IPS DF 6.9 (cell line): ENCODE results near the gene POLE3.

Source experiments
- DNase-seq: peaks from one replicate; pipeline ENCODE4 v3.0.0-alpha.2; 2013; ENCODE audit warnings: low read depth, low spot score
- H3K27ac ChIP-seq: one replicate; pipeline ENCODE4 v1.5.1; 2013; ENCODE audit warnings: low read length, control low read depth
- H3K27me3 ChIP-seq: 2 replicates; pipeline ENCODE4 v1.6.1; 2013; ENCODE audit warnings: mild to moderate bottlenecking, low read length; ENCODE audit not compliant: control insufficient read depth, insufficient read depth
- H3K36me3 ChIP-seq: 2 replicates; pipeline ENCODE4 v1.6.1; 2013; ENCODE audit warnings: low read length; ENCODE audit not compliant: control insufficient read depth, insufficient read depth
- H3K4me1 ChIP-seq: 2 replicates; pipeline ENCODE4 v1.6.1; 2013; ENCODE audit warnings: low read length; ENCODE audit not compliant: control insufficient read depth, insufficient read depth
- H3K4me3 ChIP-seq: 2 replicates; pipeline ENCODE4 v1.5.1; 2013; ENCODE audit warnings: mild to moderate bottlenecking, low read length
- H3K9me3 ChIP-seq: 2 replicates; pipeline ENCODE4 v1.6.1; 2013; ENCODE audit warnings: low read length, inconsistent platforms; ENCODE audit not compliant: control insufficient read depth, insufficient read depth
- WGBS: extraction: QIAGEN DNeasy Blood & Tissue Kit; methylation state at CpG from one replicate; pipeline ENCODE4 v1.1.7; 2013; ENCODE audit warnings: mixed read lengths, missing lambda C conversion rate; ENCODE audit not compliant: insufficient read length, insufficient coverage; 5-methylcytosine and 5-hydroxymethylcytosine counted together

POLE3 gene

DNA sequence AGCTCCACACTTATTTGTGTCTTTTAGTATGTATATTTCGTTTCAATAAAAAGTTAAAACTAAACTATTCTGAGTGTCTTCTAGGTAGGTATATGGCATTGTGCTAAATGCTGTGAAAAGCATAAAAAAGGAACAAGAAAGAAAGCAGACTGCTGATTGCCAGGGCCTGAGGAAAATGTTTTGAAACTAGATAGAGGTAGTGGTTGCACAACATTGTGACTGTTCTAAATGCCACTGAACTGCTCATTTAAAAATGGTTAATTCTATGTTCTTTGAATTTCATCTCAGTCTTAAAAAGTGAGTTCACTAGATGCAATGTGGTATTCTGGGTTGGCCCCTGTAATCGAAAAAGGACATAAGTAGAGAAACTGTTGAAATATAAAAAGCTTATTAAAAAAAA is 6.8 kb downstream of the POLE3 start:
- Histone ChIP-seq H3K27ac (no peak overlapping the region), H3K27me3 (no peaks in the 10 kb centered on the region), H3K9me3 (no peaks in the 10 kb centered on the region), H3K4me1 (peaks cover 1% of the 10 kb centered on the region; the same call in 1 of the 2 replicates), H3K36me3 (peaks cover 6% of the 10 kb centered on the region; the same call in 1 of the 2 replicates), H3K4me3 (no peak overlapping the region)
- DNase-seq, result no peak
- WGBS, result no CpG with 5 or more reads among the region's 2 CpGs

DNA sequence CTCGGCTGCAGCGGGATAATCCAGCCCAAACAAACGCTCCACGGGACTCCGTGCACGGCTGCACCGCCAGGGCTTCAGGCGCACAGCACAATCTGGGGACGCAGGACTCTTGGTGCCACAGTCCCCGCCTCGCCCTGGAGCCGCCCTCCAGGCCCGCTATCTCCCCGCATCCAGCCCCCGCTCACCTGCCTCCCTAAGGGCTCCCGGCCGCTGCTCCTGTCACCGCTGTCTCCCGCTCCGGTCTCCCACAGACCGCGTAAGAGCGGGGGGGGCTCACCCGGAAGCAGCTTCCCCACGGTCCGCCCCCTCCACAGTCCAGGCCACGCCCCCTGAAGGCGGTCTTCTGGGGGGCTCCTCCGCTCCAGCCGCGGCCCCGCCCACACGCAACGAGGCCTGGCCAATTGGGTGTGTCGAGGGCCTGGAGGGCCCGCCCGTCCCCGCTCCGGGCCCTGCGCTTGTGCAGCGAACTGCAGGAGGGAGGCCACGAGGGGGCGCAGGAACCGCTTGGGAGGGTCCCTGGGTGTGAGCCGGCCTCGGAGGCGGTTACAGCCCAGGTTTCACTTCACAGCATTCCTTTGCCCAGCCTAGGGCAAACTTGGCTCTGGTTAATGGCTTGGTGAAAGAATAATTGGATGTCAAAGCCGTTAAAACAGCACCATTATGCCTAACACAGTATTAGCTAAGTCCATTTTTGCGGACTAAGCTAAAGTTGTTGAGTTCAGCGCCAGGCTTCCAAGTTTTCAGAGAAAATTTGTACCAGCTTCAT is 9.3 kb downstream of the POLE3 start, which contains the start of gene ALAD:
ALAD (minus strand) TSS at position 258 of the 766 bp plus-strand sequence. CDS start 7,725 bp downstream, outside the sequence.
- no CpG with 5 or more reads among the region's 50 CpGs for WGBS
- H3K9me3 ChIP-seq, result no peaks in the 10 kb centered on the region
- no peak within 1 kb of the TSS for H3K27ac ChIP-seq
- peak; percentile 76 for DNase-seq
- H3K27me3 ChIP-seq, result no peaks in the 10 kb centered on the region
- peak within 1 kb of the TSS; percentile 84 for H3K4me3 ChIP-seq
- H3K4me1 ChIP-seq, result peaks cover 1% of the 10 kb centered on the region; the same call in 1 of the 2 replicates
- H3K36me3 ChIP-seq, result no peaks in the 10 kb centered on the region

GRCh38 chr9:113399646-113400200 is 10.8 kb downstream of the POLE3 start:
- H3K36me3 ChIP-seq, result no peaks in the 10 kb centered on the region
- H3K27ac ChIP-seq, result no peak overlapping the region
- H3K9me3 ChIP-seq, result no peaks in the 10 kb centered on the region
- no CpG with 5 or more reads among the region's 3 CpGs for WGBS
- H3K4me3 ChIP-seq, result no peak overlapping the region; the same call in 1 of the 2 replicates
- no peak for DNase-seq
- H3K27me3 ChIP-seq, result no peaks in the 10 kb centered on the region
- H3K4me1 ChIP-seq, result peaks cover 1% of the 10 kb centered on the region; the same call in 1 of the 2 replicates

- Histone ChIP-seq H3K27me3 (no peaks in the 10 kb centered on the region), H3K4me1 (peaks cover 1% of the 10 kb centered on the region; the same call in 1 of the 2 replicates), H3K9me3 (no peaks in the 10 kb centered on the region), H3K36me3 (no peaks in the 10 kb centered on the region), H3K27ac (no peak overlapping the region), H3K4me3 (no peak overlapping the region)
- no CpG with 5 or more reads among the region's 5 CpGs for WGBS
- DNase-seq, result no peak
Observed at GRCh38 chr9:113398796-113399195, 11.7 kb downstream of the POLE3 start.

GRCh38 chr9:113397203-113397631 is 13.3 kb downstream of the POLE3 start:
- H3K27me3 ChIP-seq, result no peaks in the 10 kb centered on the region
- peaks cover 1% of the 10 kb centered on the region; the same call in 1 of the 2 replicates for H3K4me1 ChIP-seq
- H3K9me3 ChIP-seq, result no peaks in the 10 kb centered on the region
- WGBS, result no CpG with 5 or more reads among the region's 3 CpGs
- H3K36me3 ChIP-seq, result no peaks in the 10 kb centered on the region
- no peak overlapping the region for H3K4me3 ChIP-seq
- no peak for DNase-seq
- H3K27ac ChIP-seq, result no peak overlapping the region

DNA sequence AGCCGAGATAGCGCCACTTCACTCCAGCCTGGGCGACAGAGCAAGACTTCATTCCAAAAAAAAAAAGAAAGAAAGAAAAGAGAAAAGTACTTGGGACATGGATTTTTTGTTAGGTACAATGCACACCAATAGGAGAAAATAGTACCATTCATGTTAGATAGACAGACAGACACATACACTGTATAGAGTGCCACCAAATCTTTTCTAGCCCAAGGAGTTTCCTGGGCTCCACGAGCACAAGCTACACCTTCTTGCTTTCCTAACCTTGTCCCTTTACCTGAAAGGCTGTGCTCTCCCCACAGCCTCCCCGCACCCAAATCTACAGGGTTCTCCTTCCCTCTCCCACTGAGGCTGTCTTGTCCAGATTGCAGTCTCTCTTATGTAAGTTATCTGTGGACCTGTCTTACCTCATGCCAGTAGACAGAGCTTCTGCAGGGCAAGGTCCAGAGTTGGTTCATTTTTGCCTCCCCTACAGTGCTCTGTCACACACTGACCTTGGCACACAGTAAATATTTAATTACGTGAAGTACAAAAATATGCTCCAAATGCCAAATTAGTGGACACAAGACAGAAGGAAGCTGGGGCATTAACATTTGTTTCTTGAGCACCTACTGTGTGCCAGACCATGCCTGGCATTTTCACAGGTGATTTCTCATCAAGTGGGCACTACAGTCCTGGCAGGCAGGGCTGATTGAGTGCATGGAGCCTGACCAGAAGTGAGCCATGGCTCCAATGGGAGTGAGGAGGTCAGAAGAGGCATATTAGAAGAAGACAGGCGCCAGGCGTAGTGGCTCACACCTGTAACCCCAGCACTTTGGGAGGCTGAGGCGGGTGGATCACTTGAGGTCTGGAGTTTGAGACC is 15.2 kb downstream of the POLE3 start:
- DNase-seq, result no peak
- WGBS, result no CpG with 5 or more reads among the region's 9 CpGs
- Histone ChIP-seq H3K9me3 (no peaks in the 10 kb centered on the region), H3K36me3 (0 out of 2 replicates have a peak, but pooled peaks cover 5% of the 10 kb centered on the region), H3K4me3 (no peak overlapping the region), H3K27me3 (no peaks in the 10 kb centered on the region), H3K4me1 (no peaks in the 10 kb centered on the region), H3K27ac (no peak overlapping the region)

DNA sequence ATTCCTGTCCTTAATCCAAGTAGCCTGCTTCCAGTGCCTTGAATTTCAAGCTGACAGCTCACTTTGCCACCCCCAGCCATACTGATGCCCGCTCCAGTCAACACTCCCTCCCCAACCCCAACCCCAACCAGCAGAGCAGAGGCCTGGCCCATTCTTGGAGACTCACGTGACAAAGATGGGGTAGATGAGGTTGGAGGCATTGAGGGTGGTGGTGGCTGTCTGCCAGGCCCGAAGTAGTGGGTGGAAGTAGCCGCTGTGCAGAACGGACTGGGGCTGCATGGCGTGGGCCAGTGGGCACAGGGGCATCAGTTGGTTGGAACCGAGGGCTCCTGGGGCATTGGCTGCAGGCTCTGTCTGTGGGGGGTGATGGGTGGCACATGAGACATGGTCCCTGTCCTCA is 17.2 kb downstream of the POLE3 start:
- H3K36me3 ChIP-seq, result peaks cover 12% of the 10 kb centered on the region
- H3K27me3 ChIP-seq, result no peaks in the 10 kb centered on the region
- H3K4me3 ChIP-seq, result no peak overlapping the region
- H3K9me3 ChIP-seq, result no peaks in the 10 kb centered on the region
- WGBS, result no CpG with 5 or more reads among the region's 7 CpGs
- no peak for DNase-seq
- no peak overlapping the region for H3K27ac ChIP-seq
- no peaks in the 10 kb centered on the region for H3K4me1 ChIP-seq

GRCh38 chr9:113391917-113392316 is 18.6 kb downstream of the POLE3 start:
- H3K27ac ChIP-seq, result no peak overlapping the region
- no peak for DNase-seq
- H3K4me1 ChIP-seq, result no peaks in the 10 kb centered on the region
- no peak overlapping the region for H3K4me3 ChIP-seq
- peaks cover 16% of the 10 kb centered on the region for H3K36me3 ChIP-seq
- no peaks in the 10 kb centered on the region for H3K27me3 ChIP-seq
- WGBS, result no CpG with 5 or more reads among the region's 7 CpGs
- H3K9me3 ChIP-seq, result no peaks in the 10 kb centered on the region

GRCh38 chr9:113390192-113390960 is 20.1 kb downstream of the POLE3 start:
- no CpG with 5 or more reads among the region's 17 CpGs for WGBS
- Histone ChIP-seq H3K4me3 (no peak overlapping the region), H3K36me3 (peaks cover 16% of the 10 kb centered on the region), H3K9me3 (no peaks in the 10 kb centered on the region), H3K27ac (no peak overlapping the region), H3K4me1 (no peaks in the 10 kb centered on the region), H3K27me3 (no peaks in the 10 kb centered on the region)
- DNase-seq, result no peak
